ENCODE data around the gene POC1A.

The POC1A gene

GRCh38 chr3:52080830-52081719, 73.1 kb downstream of the POC1A start:
- DNase-seq, result no peak

GRCh38 chr3:52079958-52080357, 74.3 kb downstream of the POC1A start:
- DNase-seq, result no peak

DNA sequence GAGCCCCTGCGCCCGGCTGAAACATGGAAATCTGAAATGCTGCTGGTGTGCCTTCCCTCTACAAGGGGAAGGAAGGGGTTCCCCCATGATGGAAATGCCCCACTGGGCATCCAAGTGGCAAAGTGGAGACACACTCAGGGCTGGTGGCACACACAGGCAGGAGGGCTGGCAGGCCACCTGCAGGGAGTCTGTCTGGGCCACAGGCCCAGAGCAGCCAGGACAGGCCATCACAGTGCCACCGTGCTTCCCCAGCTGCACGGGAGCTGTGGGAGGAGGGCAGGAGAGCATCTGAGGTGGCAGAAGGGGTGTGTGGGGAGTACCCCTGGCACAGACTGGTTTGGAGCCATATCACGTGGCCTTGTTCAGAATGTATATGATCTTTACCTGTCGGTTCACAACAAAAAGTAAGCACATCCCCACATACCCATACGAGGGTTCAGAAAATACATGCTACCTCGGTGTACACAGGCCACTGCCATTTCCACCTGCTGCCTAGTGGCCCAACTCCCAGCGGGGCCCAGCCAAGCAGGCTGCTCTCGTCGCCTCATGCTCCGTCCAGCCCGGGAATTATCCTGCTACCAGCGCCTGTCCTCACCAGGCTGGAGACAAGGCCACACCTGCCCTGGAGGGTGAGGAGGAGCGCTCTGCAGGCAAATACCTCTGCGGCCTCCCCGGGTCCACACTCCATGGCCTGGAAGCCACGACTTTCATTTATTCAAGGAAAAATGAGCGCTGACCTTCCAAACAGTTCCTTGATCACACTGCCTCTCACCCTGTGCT, 75.3 kb downstream of the POC1A start:
- no peak for DNase-seq

- no peak for DNase-seq
Observed at GRCh38 chr3:52077925-52078324, 76.3 kb downstream of the POC1A start.

- no peak for DNase-seq
Observed at GRCh38 chr3:52076896-52077780, 77.1 kb downstream of the POC1A start.

GRCh38 chr3:52073490-52073889, 80.7 kb downstream of the POC1A start:
- no peak for DNase-seq

DNA sequence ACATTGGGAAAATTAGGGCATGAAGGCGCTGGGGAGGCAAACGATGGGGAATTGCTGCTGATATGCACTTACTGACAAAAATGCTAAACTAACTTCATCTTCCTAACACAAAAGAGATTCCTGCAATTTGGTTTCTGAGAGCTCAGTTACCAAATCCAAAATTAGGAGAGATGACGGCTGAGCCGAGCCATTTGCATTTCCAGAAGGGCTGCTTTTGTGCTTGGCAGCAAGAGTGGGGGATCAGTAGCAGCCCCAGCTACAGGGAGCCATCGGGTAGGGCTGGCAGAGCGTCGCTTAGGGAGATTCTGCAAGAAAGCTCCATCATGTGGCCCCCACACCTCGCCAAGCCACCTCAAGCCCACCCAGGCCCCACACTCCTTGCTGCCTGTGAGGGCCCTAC, 81.8 kb downstream of the POC1A start:
- DNase-seq, result no peak

- DNase-seq, result no peak
Observed at GRCh38 chr3:52072020-52072419, 82.2 kb downstream of the POC1A start.

DNA sequence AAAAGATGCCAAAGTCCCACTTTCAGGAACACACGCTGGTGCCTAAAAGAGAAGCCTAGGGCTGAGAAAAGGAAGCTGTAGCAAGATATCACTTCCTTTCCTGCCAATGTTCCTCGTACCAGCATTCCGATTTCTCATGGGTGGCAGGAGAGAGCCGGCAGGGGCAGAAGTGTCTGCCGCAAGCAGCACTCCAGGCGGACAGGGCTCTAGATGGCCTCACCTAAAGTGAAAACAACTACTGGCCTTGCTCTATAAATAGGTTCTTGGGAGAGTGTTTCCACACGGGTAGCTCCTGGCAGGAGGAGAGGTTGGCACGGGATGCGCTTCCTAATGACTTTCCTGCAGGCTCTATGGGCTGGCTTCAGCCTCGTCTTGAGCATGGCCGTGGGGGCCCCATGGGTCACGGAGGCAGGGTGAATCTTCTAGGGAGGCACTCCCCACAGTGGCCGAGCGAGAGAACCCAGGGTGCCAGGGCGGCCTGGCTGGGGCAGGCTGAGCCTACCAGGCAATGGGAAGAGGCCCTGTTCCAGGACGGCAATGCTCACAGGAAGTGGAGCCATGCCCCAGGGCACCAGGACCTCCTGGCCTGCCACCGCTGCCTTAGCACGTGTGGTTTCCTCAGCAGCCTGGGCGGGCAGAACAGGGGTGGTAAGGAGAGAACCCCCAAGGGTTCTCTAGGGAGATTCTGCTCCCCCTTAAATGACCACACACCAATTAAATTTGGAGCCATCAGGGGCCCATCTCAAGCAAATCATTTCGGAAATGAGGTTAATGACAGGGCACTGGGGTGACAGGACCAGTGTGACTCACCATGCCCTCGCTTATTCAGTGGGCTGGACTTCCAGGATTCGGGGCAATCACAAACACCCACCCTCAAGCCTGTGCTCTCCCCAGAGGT, 83.2 kb downstream of the POC1A start:
- no peak for DNase-seq

DNA sequence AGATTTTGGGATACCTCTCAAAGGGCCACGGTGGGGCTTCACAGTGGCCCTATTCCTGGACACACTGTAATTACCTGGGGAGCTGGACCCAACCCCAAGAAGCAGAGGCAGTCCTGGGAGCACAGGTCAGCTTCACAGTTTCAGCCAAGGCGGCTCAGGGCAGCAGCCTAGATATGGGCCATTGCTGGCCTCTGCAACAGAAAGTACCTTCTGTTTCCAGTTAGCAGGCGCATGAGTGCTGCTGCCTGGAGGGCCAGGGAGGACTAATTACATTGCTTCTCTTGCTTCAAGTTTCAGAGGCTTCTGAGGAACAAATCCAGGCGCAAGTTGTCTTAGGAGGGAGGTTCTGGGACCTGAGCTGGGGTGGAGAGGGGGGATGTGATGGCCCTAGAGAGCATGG, 84.4 kb downstream of the POC1A start:
- DNase-seq, result no peak

GRCh38 chr3:52069135-52069534, 85.1 kb downstream of the POC1A start:
- no peak for DNase-seq

GRCh38 chr3:52068730-52069129, 85.5 kb downstream of the POC1A start:
- no peak for DNase-seq

DNA sequence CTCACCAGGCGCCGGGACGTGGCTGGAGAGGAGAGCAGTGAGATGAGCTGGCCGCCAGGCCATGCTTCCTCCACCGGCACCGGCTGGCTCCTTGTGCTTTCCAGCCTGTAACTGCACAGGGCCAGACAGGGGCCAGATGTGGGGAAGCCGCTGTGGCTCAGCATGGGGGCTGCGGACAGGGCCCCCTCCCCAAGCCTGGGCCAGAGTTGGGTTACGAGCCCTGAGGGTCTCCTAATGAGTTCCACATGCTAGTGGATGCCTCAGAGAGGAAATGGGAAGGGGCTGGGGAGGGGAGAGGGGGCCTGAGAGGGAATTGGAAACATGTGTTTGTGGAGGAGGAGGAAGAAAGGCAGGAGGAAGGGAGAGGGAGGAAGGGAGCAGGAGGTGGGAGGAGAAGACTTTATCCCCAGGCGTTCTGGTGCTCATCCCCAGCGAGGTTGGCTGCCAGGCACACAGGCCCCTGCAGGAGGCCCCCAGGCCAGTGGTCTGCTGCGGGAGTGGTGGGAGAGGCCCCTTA, 86.1 kb downstream of the POC1A start:
- DNase-seq, result no peak

- DNase-seq, result no peak
Observed at GRCh38 chr3:52067526-52067925, 86.7 kb downstream of the POC1A start.

DNA sequence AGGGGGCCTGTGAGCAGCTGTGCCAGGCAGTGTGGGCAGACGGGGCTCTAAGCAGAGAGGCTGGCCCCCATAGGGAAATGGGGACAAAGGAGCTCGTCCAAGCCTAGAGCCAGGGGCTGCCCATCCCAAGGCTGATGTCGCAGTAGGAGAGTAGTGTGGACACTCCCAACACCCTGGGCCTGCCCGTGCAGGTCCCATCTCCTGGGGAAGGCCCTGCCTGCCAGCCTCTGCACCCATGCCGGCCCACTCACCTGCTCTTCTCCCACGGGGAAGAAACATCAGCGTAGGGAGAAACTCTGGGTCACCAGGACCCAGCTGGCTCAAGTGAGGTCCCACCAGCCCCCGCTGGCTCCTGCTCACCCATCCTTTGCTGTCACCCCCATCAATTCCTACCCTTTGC, 87.2 kb downstream of the POC1A start:
- no peak for DNase-seq

DNA sequence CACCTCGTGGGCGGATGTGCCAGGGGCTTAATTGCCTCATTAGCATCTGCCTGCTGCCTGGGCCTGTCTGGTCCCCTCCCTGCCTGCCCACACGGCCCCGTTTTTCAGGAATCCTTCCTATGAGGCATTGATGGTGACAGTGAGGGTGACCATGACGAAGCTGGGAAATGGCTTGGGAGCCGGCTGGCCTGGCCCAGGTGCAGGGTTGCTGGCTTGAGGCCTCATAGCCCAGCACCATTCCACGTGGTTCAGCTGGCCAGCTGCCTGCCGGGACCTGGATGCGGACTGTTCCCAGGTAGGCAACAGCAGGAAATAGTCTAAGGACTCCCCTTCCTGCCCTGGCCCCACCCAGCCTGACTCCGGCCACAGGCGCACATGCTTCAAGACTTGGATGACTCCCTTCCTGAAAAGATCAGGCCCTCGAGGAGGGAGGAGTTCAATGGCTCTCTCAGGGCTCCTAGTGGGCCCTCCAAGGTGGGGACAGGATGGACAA, 88.9 kb downstream of the POC1A start:
- DNase-seq, result no peak

GRCh38 chr3:52064561-52064960, 89.7 kb downstream of the POC1A start:
- DNase-seq, result no peak

DNA sequence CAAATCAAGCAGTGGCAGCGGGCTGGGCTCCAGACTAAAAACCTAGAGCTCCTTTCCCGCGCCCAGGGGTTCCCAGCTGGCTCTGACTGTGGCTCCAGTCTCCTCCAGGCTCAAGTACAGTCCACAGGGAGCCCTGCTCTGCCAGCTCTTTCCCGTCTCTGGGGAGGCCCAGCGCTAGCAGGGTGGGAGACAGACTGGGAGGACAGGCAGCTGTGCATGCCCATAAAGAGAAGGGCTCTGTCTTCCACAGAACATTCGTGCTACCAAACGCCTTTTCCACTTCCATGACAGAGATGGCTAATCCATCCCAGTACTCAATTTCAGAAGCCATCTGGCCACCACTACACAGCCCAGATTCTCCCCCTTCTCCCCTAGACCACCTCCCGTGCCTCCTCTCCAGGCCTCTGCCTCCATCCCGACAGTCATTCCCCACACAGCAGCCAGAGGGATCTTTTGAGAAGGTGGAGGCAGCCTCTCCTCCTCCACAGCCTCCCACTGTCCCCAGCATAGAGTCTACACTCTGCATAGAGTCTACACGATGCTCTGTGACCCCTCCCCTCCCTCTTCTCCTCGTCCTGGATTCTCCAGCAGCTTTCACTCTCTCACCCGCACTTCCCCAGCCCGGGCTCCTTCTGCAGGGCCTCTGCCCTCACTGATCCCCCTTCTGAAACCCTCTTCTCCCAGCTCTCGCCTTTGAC, 91.0 kb downstream of the POC1A start:
- no peak for DNase-seq

DNA sequence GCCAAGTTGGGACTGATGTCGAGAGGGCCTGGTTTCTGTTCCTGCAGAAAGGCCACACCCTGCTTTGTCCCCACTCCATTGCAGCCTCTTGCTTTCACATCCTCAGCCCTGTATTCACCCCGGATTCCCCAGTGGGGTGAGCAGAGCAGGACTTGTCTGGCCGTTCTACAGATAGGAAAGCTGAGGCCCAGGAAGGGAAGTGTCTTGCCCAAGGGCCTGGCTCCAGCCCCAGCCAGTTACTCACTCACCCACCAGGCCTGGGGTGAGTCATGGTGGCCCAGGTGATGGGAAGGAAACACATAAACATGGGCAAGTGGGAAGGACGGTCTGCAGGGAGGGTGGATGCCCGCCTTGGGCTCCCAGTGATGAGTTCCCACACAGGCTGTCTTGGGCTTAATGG, 91.7 kb downstream of the POC1A start:
- no peak for DNase-seq

GRCh38 chr3:52061121-52061910, 92.9 kb downstream of the POC1A start:
- no peak for DNase-seq

All from NCI-H510A (cell line).